Right lobe of liver (tissue), 6 donors: Measurements from ENCODE around the gene TOM1L2. TPM values are rescaled to one million over a fixed set of nuclear protein-coding genes. Genes with fewer than 3 reads are reported as not detected.
"Not testable (repeated sequence)": the region's sequence is repeated elsewhere in the genome, so short reads cannot be mapped to it uniquely, and the experiment has no call there.

Experiments
- ATAC-seq, 4 donors: fragments of 200-7000 bp; cut with Tn5 transposase; one replicate each; pipeline ENCODE4 v1.9.1; 2020; ENCODE audit warnings: mild to moderate bottlenecking in 4 of 4, moderate library complexity in 4 of 4
- DNase-seq, 3 donors: peaks; one replicate each; pipeline ENCODE4 v3.0.0-alpha.2; 2020
- H3K27ac ChIP-seq, 3 donors: fragments of 200-600 bp; one replicate each; pipeline ENCODE4 v1.8.0; 2022
- H3K27me3 ChIP-seq, 2 donors: fragments of 200-600 bp; one replicate each; pipeline ENCODE4 v1.8.0; 2022
- H3K36me3 ChIP-seq, 4 donors: fragments of 200-600 bp; sonication (generic) in 1 of 4; one replicate each; pipeline versions ENCODE4 v1.5.1 to v1.8.0; 2017 to 2022; ENCODE audit warnings: control low read depth in 1 of 4
- H3K4me1 ChIP-seq, 4 donors: fragments of 200-600 bp; sonication (generic) in 1 of 4; one replicate each; pipeline versions ENCODE4 v1.5.1 to v1.8.0; 2017 to 2022; ENCODE audit warnings: control low read depth in 1 of 4
- H3K4me3 ChIP-seq, 3 donors: fragments of 200-600 bp; one replicate each; pipeline ENCODE4 v1.8.0; 2022
- H3K9me3 ChIP-seq, 4 donors: fragments of 200-600 bp; sonication (generic) in 1 of 4; one replicate each; pipeline versions ENCODE4 v1.5.1 to v1.8.0; 2017 to 2022; ENCODE audit warnings: control low read depth in 1 of 4
- POLR2A ChIP-seq: fragments of 450-650 bp; IDR thresholded peaks from one replicate; pipeline ENCODE4 v1.6.1; 2017; ENCODE audit warnings: antibody characterized with exemption, mild to moderate bottlenecking
- WGBS: methylation state at CpG from one replicate; pipeline ENCODE4 v1.1.6; 2018; ENCODE audit warnings: low coverage, low lambda C conversion rate; ENCODE audit not compliant: insufficient coverage; ENCODE audit errors: missing lambda C conversion rate; 5-methylcytosine and 5-hydroxymethylcytosine counted together
- intact Hi-C, 2 donors: fragments of 100-400 bp; cut with DNase I; formaldehyde crosslinking; loops; one replicate each; pipeline versions ENCODE4 v1.11.2 to v1.14.1; 2022
- total RNA-seq, 6 experiments: library from RNA; depleted of rRNA in 2 of 6; stranded (reverse); fragments of >200 nt in 2 of 6; fragmentation: NEBNext Ultra II Directional in 3 of 6; extraction: Animal tissue kit (Norgen Biotek cat#: 25700) in 3 of 6; gene quantifications; one replicate each; pipeline versions ENCODE4 v1.1.0 to v1.2.4, GENCODE V29; 2016 to 2023
- TF ChIP-seq, protein P1 (sequence below), 4 donors: fragments of 200-600 bp in 3 of 4; fragments of 450-650 bp in 1 of 4; IDR thresholded peaks; one replicate each; pipeline versions ENCODE4 v1.5.1 to v1.8.0; 2016 to 2022; ENCODE audit warnings: antibody characterized with exemption in 4 of 4, mild to moderate bottlenecking in 2 of 4
- donor health status: DM: no; HTN: yes; CAD: no.
- donor health status: DM: no; HTN: no; CAD: no.
- donor health status: DM: no; HTN: no; CAD: no.
- donor health status: DM: no; HTN: yes; CAD: no.
- donor health status: DM: no; HTN: yes; CAD: no.

TOM1L2 gene
- total RNA-seq, 6 experiments from 2014 or later = 13.5 to 21.2 (median 16.0) TPM

DNA sequence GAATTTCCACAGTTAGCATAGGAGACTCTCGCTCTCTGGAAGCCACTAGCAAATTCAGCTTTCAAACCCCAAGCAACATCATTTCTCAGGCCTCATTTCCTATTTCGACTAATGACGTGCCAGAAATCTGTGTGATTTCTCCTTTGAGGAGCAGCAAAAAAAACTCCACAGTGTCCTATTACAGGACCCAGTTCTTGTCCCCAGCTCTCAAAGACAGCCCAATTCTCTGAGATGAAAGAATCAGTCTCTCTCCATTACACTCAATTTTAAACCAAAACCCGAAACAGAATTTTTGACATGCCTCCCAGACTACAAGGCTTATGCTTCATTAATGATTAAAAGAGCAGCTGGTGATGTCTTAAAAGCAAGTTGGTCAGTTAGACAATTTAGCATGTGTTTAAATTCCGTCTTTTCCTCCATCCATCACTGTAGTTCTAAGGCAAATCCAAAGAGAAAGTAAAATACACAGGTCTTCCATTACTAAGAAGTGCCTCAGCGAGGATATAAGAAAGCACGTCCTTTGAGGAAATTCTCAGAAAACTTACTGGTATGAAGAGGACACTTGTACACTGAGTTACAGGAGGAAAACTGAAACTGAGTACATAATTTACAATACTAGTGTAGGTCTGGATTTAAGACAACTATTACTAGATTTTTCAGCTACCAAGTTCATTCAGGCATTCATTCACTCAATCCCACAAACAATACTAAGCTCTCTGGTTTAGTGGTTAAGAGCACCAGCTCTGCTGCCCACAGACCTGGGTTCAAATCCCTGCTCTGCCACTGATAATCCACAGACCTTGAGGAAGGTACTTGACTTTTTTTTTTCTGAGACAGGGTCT, 12.5 kb downstream of the TOM1L2 start:
- DNase-seq = no peak
- peak; percentile 59 to 71 (median 68) for ATAC-seq
- Histone ChIP-seq H3K36me3 (no peaks in the 10 kb centered on the region), H3K27me3 (no peaks in the 10 kb centered on the region), H3K27ac (peak overlapping the region; percentile 10 to 49 (median 18)), H3K4me3 (no peak overlapping the region), H3K4me1 (peaks cover 0 to 23% (median 9%) of the 10 kb centered on the region in 4 donors), H3K9me3 (no peaks in the 10 kb centered on the region)
- TF ChIP-seq, protein P1, sequence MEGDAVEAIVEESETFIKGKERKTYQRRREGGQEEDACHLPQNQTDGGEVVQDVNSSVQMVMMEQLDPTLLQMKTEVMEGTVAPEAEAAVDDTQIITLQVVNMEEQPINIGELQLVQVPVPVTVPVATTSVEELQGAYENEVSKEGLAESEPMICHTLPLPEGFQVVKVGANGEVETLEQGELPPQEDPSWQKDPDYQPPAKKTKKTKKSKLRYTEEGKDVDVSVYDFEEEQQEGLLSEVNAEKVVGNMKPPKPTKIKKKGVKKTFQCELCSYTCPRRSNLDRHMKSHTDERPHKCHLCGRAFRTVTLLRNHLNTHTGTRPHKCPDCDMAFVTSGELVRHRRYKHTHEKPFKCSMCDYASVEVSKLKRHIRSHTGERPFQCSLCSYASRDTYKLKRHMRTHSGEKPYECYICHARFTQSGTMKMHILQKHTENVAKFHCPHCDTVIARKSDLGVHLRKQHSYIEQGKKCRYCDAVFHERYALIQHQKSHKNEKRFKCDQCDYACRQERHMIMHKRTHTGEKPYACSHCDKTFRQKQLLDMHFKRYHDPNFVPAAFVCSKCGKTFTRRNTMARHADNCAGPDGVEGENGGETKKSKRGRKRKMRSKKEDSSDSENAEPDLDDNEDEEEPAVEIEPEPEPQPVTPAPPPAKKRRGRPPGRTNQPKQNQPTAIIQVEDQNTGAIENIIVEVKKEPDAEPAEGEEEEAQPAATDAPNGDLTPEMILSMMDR (IDR thresholded peaks at IDR 0.05) = no peak
- TF ChIP-seq POLR2A = no peak
- 18% methylated on average over 7 of the region's 7 CpGs for WGBS
- intact Hi-C loops = no loop called here

DNA sequence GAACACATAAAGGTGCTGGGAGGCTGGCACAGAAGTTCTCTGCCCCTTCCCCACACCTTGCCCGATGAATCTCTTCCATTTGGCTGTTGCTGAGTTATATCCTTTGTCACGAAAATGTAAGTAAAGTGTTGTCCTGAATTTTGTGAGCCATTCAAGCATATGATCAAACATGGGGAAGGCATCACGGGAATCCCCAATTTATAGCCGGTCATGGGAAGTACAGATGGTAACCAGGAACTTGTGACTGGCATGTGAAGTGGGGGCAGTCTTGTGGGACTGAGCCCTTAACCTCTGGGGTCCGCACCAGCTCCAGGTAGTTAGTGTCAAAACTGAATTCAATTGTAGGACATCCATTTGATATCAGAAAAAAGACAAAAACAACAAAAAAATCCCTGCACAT, 13.2 kb downstream of the TOM1L2 start:
- DNase-seq = no peak
- Histone ChIP-seq H3K4me1 (peaks cover 0 to 23% (median 9%) of the 10 kb centered on the region in 4 donors), H3K27me3 (no peaks in the 10 kb centered on the region), H3K27ac (peak overlapping the region; percentile 10 to 49 (median 18)), H3K9me3 (no peaks in the 10 kb centered on the region), H3K4me3 (no peak overlapping the region), H3K36me3 (no peaks in the 10 kb centered on the region)
- 86% methylated on average over 5 of the region's 5 CpGs for WGBS
- intact Hi-C loops = no loop called here
- no peak for TF ChIP-seq POLR2A
- TF ChIP-seq, protein P1 (IDR thresholded peaks at IDR 0.05) = no peak
- no peak for ATAC-seq

DNA sequence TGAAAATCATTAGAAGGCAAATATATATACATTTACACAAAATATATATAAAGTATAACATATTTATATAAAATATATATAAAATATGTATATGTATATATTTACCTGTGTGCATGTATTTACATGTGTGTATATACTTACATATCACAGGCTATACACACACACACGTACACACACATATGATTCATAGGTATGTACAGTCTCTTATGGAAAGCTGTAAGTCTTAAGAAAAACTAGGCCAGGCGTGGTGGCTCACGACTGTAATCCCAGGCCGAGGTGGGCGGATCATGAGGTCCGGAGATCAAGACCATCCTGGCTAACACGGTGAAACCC, 14.7 kb downstream of the TOM1L2 start:
- intact Hi-C loops = no loop called here
- 100% methylated on average over 7 of the region's 7 CpGs for WGBS
- H3K36me3 ChIP-seq = no peaks in the 10 kb centered on the region
- ATAC-seq (no peak), DNase-seq (no peak)
- H3K4me3 ChIP-seq = no peak overlapping the region
- peaks cover 0 to 23% (median 9%) of the 10 kb centered on the region in 4 donors for H3K4me1 ChIP-seq
- no peaks in the 10 kb centered on the region for H3K27me3 ChIP-seq
- peak overlapping the region in 1 of 3 donors; percentile 24 for H3K27ac ChIP-seq
- no peak for TF ChIP-seq POLR2A
- TF ChIP-seq, protein P1 (IDR thresholded peaks at IDR 0.05) = no peak
- no peaks in the 10 kb centered on the region for H3K9me3 ChIP-seq

DNA sequence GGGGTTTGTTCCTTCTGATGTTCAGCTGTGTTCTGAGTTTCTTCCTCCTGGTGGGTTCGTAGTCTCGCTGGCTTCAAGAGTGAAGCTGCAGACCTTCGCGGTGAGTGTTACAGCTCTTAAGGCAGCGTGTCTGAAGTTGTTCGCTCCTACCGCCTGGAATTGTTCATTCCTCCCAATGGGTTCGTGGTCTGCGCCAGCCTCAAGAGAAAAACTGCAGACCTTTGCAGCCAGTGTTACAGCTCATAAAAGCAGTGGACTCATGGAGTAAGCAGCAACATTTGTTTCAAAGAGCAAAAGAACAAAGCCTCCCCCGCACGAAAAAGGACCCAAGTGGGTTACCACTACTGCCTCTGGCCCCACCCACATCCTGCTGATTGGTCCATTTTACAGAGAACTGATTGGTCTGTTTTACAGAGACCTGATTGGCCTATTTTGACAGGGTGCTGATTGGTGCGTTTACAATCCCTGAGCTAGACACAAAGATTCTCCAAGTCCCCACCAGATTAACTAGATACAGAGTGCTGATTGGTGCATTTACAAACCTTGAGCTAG, 16.3 kb downstream of the TOM1L2 start:
- peaks cover 0 to 23% (median 9%) of the 10 kb centered on the region in 4 donors for H3K4me1 ChIP-seq
- ATAC-seq, H3K27ac ChIP-seq, H3K36me3 ChIP-seq, DNase-seq, H3K27me3 ChIP-seq, H3K9me3 ChIP-seq, intact Hi-C loops, H3K4me3 ChIP-seq: not testable (repeated sequence)
- WGBS = 97% methylated on average over 11 of the region's 12 CpGs

DNA sequence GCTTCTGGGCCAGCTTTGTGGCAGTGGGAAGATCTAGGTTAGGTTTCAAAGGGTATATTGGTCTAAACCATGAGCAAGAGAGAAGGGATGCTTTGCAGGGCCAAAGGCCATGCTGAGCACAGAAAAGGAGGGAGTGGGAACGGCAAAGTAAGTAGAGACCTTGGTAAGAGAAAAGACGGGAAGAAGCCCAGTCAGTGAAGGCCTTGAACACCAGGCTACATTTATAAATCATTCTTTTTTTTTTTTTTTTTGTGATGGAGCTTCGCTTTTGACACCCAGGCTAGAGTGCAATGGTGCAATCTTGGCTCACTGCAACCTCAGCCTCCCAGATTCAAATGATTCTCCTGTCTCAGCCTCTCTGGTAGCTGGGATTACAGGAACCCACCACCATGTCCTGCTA, 18.1 kb downstream of the TOM1L2 start:
- TF ChIP-seq POLR2A = no peak
- TF ChIP-seq, protein P1 (IDR thresholded peaks at IDR 0.05) = no peak
- ATAC-seq = no peak
- Histone ChIP-seq H3K4me3 (no peak overlapping the region), H3K4me1 (peaks cover 0 to 7% (median 1%) of the 10 kb centered on the region in 4 donors), H3K9me3 (no peaks in the 10 kb centered on the region), H3K27ac (no peak overlapping the region), H3K27me3 (no peaks in the 10 kb centered on the region), H3K36me3 (no peaks in the 10 kb centered on the region)
- intact Hi-C loops = no loop called here
- DNase-seq = no peak
- 81% methylated on average over 3 of the region's 3 CpGs for WGBS
